Mesothelial cell of epicardium (in vitro differentiated cells): ENCODE measurements around the gene TNFAIP8L1. TPM values are rescaled to one million over a fixed set of nuclear protein-coding genes. Genes with fewer than 3 reads are reported as not detected.

Experiments
- DNase-seq, 2 experiments: peaks; one replicate each; pipeline ENCODE4 v3.0.0; 2021; ENCODE audit warnings: low spot score in 2 of 2; ENCODE audit not compliant: unreplicated experiment in 2 of 2
- H3K27ac Mint-ChIP-seq: 2 replicates; pipeline ENCODE4 v1.8.0; 2021; ENCODE audit warnings: mixed read lengths
- H3K27me3 Mint-ChIP-seq: 2 replicates; pipeline ENCODE4 v1.8.0; 2021; ENCODE audit warnings: low read depth, mixed read lengths
- H3K36me3 Mint-ChIP-seq: 2 replicates; pipeline ENCODE4 v1.8.0; 2021; ENCODE audit warnings: mixed read lengths
- H3K4me1 Mint-ChIP-seq: 2 replicates; pipeline ENCODE4 v1.8.0; 2021; ENCODE audit warnings: mixed read lengths
- H3K4me3 Mint-ChIP-seq: 2 replicates; pipeline ENCODE4 v1.8.0; 2021; ENCODE audit warnings: mild to moderate bottlenecking, moderate library complexity, mixed read lengths
- H3K9me3 Mint-ChIP-seq: 2 replicates; pipeline ENCODE4 v1.8.0; 2021; ENCODE audit warnings: mixed read lengths
- CTCF ChIP-seq: fragments of 200-600 bp; sonication (generic); IDR thresholded peaks from one replicate; pipeline ENCODE4 v1.5.0; 2021; ENCODE audit warnings: antibody characterized with exemption; ENCODE audit not compliant: unreplicated experiment
- total RNA-seq: library from RNA; stranded (reverse); gene quantifications from 3 replicates; pipeline ENCODE4 v1.2.1, GENCODE V29; 2021

Gene TNFAIP8L1
- total RNA-seq, 1 donor from 2014 or later = 8.2 TPM

- Mint-ChIP-seq H3K27me3 (peaks cover 19% of the 10 kb centered on the region), H3K4me1 (peaks cover 3% of the 10 kb centered on the region), H3K4me3 (no peak overlapping the region), H3K9me3 (no peaks in the 10 kb centered on the region), H3K27ac (no peak overlapping the region), H3K36me3 (no peaks in the 10 kb centered on the region)
- no peak for TF ChIP-seq CTCF
- DNase-seq = no peak
These were observed 26.0 kb upstream of the TNFAIP8L1 start for GRCh38 chr19:4613254-4613751.

GRCh38 chr19:4618019-4618418 lies 21.3 kb upstream of the TNFAIP8L1 start:
- Mint-ChIP-seq H3K4me3 (no peak overlapping the region), H3K27me3 (peaks cover 12% of the 10 kb centered on the region), H3K9me3 (no peaks in the 10 kb centered on the region), H3K36me3 (no peaks in the 10 kb centered on the region), H3K4me1 (peaks cover 3% of the 10 kb centered on the region), H3K27ac (no peak overlapping the region)
- DNase-seq = no peak
- no peak for TF ChIP-seq CTCF

GRCh38 chr19:4619668-4620294 lies 19.5 kb upstream of the TNFAIP8L1 start:
- H3K36me3 Mint-ChIP-seq = no peaks in the 10 kb centered on the region
- TF ChIP-seq CTCF = no peak
- H3K4me3 Mint-ChIP-seq = no peak overlapping the region
- H3K9me3 Mint-ChIP-seq = no peaks in the 10 kb centered on the region
- H3K27ac Mint-ChIP-seq = no peak overlapping the region
- H3K4me1 Mint-ChIP-seq = peaks cover 6% of the 10 kb centered on the region
- no peak for DNase-seq
- H3K27me3 Mint-ChIP-seq = peaks cover 12% of the 10 kb centered on the region

- Mint-ChIP-seq H3K4me1 (peaks cover 6% of the 10 kb centered on the region), H3K27me3 (peaks cover 12% of the 10 kb centered on the region), H3K36me3 (no peaks in the 10 kb centered on the region), H3K27ac (no peak overlapping the region), H3K4me3 (no peak overlapping the region), H3K9me3 (no peaks in the 10 kb centered on the region)
- no peak for TF ChIP-seq CTCF
- DNase-seq = no peak
These were observed 18.6 kb upstream of the TNFAIP8L1 start for GRCh38 chr19:4620675-4621074.

- no peaks in the 10 kb centered on the region for H3K9me3 Mint-ChIP-seq
- H3K27ac Mint-ChIP-seq = no peak overlapping the region
- H3K4me1 Mint-ChIP-seq = peaks cover 6% of the 10 kb centered on the region
These were observed 16.5 kb upstream of the TNFAIP8L1 start for GRCh38 chr19:4622695-4623421.

More at GRCh38 chr19:4622695-4623421, 16.5 kb upstream of the TNFAIP8L1 start:
- H3K27me3 Mint-ChIP-seq = peaks cover 7% of the 10 kb centered on the region
- H3K4me3 Mint-ChIP-seq = no peak overlapping the region
- no peak for DNase-seq
- H3K36me3 Mint-ChIP-seq = no peaks in the 10 kb centered on the region
- TF ChIP-seq CTCF = no peak
